GM19463 (cell line): Measurements from ENCODE around the gene ZNRD2.

Experiments used
- ATAC-seq: cut with Tn5 transposase; IDR thresholded peaks from one replicate; pipeline ENCODE4 v1.9.1; 2021; ENCODE audit warnings: mild to moderate bottlenecking, moderate library complexity; ENCODE audit not compliant: unreplicated experiment

The ZNRD2 gene

GRCh38 chr11:65621460-65621859 is 51.2 kb downstream of the ZNRD2 start:
- ATAC-seq, result no peak
